Mammary epithelial cell (primary cell): ENCODE measurements around the gene FAM200A.
"Not testable (repeated sequence)": the region's sequence is repeated elsewhere in the genome, so short reads cannot be mapped to it uniquely, and the experiment has no call there.

Experiments used
- CTCF ChIP-seq, 2 donors: IDR thresholded peaks in 1 of 2; conservative IDR thresholded peaks in 1 of 2; 2 replicates each; pipeline ENCODE4 v1.5.1; 2011 to 2012; ENCODE audit warnings: inconsistent platforms in 2 of 2, low read length in 2 of 2, mild to moderate bottlenecking in 2 of 2, control low read depth in 1 of 2, low read depth in 1 of 2; ENCODE audit not compliant: insufficient read depth in 1 of 2; ENCODE audit errors: extremely low read depth in 1 of 2
- EZH2 ChIP-seq: IDR thresholded peaks from 2 replicates; pipeline ENCODE4 v1.6.1; 2012; ENCODE audit warnings: low read length, inconsistent platforms, borderline replicate concordance

- not testable (repeated sequence) for TF ChIP-seq CTCF (conservative IDR thresholded peaks at IDR 0.05 in 1 of 2, IDR thresholded peaks at IDR 0.05 in 1 of 2; ENCODE audit: extremely low read depth in 1 of 2, insufficient read depth in 1 of 2, low read depth in 1 of 2, low read length in 2 of 2); EZH2
Observed at GRCh38 chr7:99568770-99569169, 16.9 kb upstream of the FAM200A start.
